HG02759 (cell line): ENCODE results near the gene SCPEP1.
"Not testable (repeated sequence)": the region's sequence is repeated elsewhere in the genome, so short reads cannot be mapped to it uniquely, and the experiment has no call there.

ENCODE experiments used
- ATAC-seq: cut with Tn5 transposase; IDR thresholded peaks from one replicate; pipeline ENCODE4 v1.9.1; 2021; ENCODE audit warnings: mild to moderate bottlenecking, moderate library complexity; ENCODE audit not compliant: unreplicated experiment

SCPEP1 gene

GRCh38 chr17:56977673-56978395 lies at the start of gene SCPEP1:
SCPEP1 (plus strand) TSS chr17:56978131; CDS start chr17:56978160, 29 bp downstream.
- ATAC-seq = peak; percentile 79

GRCh38 chr17:56928586-56928985 lies 49.3 kb upstream of the SCPEP1 start:
- ATAC-seq = no peak

- ATAC-seq = no peak
Measured at GRCh38 chr17:56929362-56929969, 48.5 kb upstream of the SCPEP1 start.

- ATAC-seq = no peak
Measured at GRCh38 chr17:56930739-56931337, 47.1 kb upstream of the SCPEP1 start.

GRCh38 chr17:56933151-56933745 lies 44.7 kb upstream of the SCPEP1 start:
- no peak for ATAC-seq

- ATAC-seq = no peak
Measured at GRCh38 chr17:56933868-56934267, 44.1 kb upstream of the SCPEP1 start.

GRCh38 chr17:56934280-56934679 lies 43.7 kb upstream of the SCPEP1 start:
- ATAC-seq = no peak

- ATAC-seq = no peak
Measured at GRCh38 chr17:56935461-56935860, 42.5 kb upstream of the SCPEP1 start.

GRCh38 chr17:56936697-56937322 lies 41.1 kb upstream of the SCPEP1 start:
- no peak for ATAC-seq

GRCh38 chr17:56937687-56938086 lies 40.2 kb upstream of the SCPEP1 start:
- no peak for ATAC-seq

GRCh38 chr17:56938206-56938605 lies 39.7 kb upstream of the SCPEP1 start:
- ATAC-seq = not testable (repeated sequence)

GRCh38 chr17:56939869-56940484 lies 38.0 kb upstream of the SCPEP1 start:
- ATAC-seq = peak; percentile 53

- no peak for ATAC-seq
Measured at GRCh38 chr17:56943505-56944125, 34.3 kb upstream of the SCPEP1 start.

- ATAC-seq = no peak
Measured at GRCh38 chr17:56945938-56946505, 31.9 kb upstream of the SCPEP1 start.

GRCh38 chr17:56947741-56948140 lies 30.2 kb upstream of the SCPEP1 start:
- no peak for ATAC-seq

- no peak for ATAC-seq
Measured at GRCh38 chr17:56948491-56948890, 29.4 kb upstream of the SCPEP1 start.

GRCh38 chr17:56949595-56949994 lies 28.3 kb upstream of the SCPEP1 start:
- ATAC-seq = no peak

GRCh38 chr17:56956992-56957391 lies 20.9 kb upstream of the SCPEP1 start:
- no peak for ATAC-seq

GRCh38 chr17:56960596-56961538 lies 17.1 kb upstream of the SCPEP1 start, which contains the start of gene COIL:
COIL (minus strand) TSS chr17:56961050; CDS start chr17:56961019, 31 bp downstream.
- ATAC-seq = peak; percentile 95
